GM11168 (cell line): ENCODE results near the gene VCX.
"Not testable (repeated sequence)": the region's sequence is repeated elsewhere in the genome, so short reads cannot be mapped to it uniquely, and the experiment has no call there.

Experiments
- in situ Hi-C: fragments of 300-500 bp; cut with MboI; formaldehyde crosslinking; loops from one replicate; pipeline ENCODE4 v1.12.0; 2022; ENCODE audit warnings: low sequenced_read_pairs; ENCODE audit not compliant: unreplicated experiment

VCX gene

GRCh38 chrX:7842871-7843270 lies at the start of gene VCX:
TSS of gene VCX (plus strand) at chrX:7843171. CDS start at chrX:7843204, 33 bp downstream.
- in situ Hi-C loops = not testable (repeated sequence)

GRCh38 chrX:7798327-7798726 lies 44.6 kb upstream of the VCX start:
- in situ Hi-C loops = no loop called here

- in situ Hi-C loops = no loop called here
Measured at GRCh38 chrX:7801711-7802110, 41.3 kb upstream of the VCX start.

- in situ Hi-C loops = no loop called here
Measured at GRCh38 chrX:7815166-7815805, 27.7 kb upstream of the VCX start.

- in situ Hi-C loops = no loop called here
Measured at GRCh38 chrX:7828594-7828993, 14.4 kb upstream of the VCX start.

- in situ Hi-C loops = no loop called here
Measured at GRCh38 chrX:7841084-7841805, 1.7 kb upstream of the VCX start.

GRCh38 chrX:7852166-7852565 lies 9.2 kb downstream of the VCX start:
- in situ Hi-C loops = no loop called here

GRCh38 chrX:7872042-7872441 lies 29.1 kb downstream of the VCX start:
- in situ Hi-C loops = no loop called here

- in situ Hi-C loops = no loop called here
Measured at GRCh38 chrX:7876957-7877356, 34.0 kb downstream of the VCX start.

GRCh38 chrX:7889135-7889534 lies 46.2 kb downstream of the VCX start:
- in situ Hi-C loops = no loop called here

GRCh38 chrX:7889680-7890079 lies 46.7 kb downstream of the VCX start:
- in situ Hi-C loops = no loop called here

GRCh38 chrX:7891928-7892327 lies 49.0 kb downstream of the VCX start:
- in situ Hi-C loops = no loop called here
